GM12878 (cell line): ENCODE results near the gene AFG1L. TPM values are rescaled to one million over a fixed set of nuclear protein-coding genes. Genes with fewer than 3 reads are reported as not detected.

Experiments used
- ATAC-seq: fragments of 200-7000 bp; cut with Tn5 transposase; 3 replicates; pipeline ENCODE4 v1.9.1; 2020; ENCODE audit warnings: mild to moderate bottlenecking, moderate library complexity
- BruUV-seq: library from RNA; stranded (reverse); fragments of 400-500 nt; replicated peaks from 2 replicates; lab custom pipeline; 2021; lab: Mats Ljungman, UMichigan
- CTCF ChIA-PET: fragments of 300-600 bp; sonication (Branson Sonifier 250); formaldehyde crosslinking; extraction: SDS; loops from one replicate; lab custom pipeline; 2021; ENCODE audit warnings: inconsistent platforms; lab: Yijun Ruan, JAX
- POLR2A ChIA-PET: fragments of 350-600 bp; formaldehyde crosslinking; extraction: SDS; loops from one replicate; lab custom pipeline; 2021; ENCODE audit warnings: inconsistent platforms; lab: Charles Lee
- RAD21 ChIA-PET: fragments of 300-600 bp; sonication (Branson Sonifier 250); formaldehyde crosslinking; loops from one replicate; lab custom pipeline; 2023; ENCODE audit warnings: antibody characterized with exemption; ENCODE audit not compliant: unreplicated experiment; lab: Charles Lee
- SMC1A ChIA-PET: fragments of 300-600 bp; sonication (Branson Sonifier 250); formaldehyde crosslinking; loops from one replicate; lab custom pipeline; 2023; ENCODE audit not compliant: unreplicated experiment, uncharacterized antibody; lab: Charles Lee
- DNase-seq: peaks from one replicate; pipeline ENCODE4 v3.0.0-alpha.2; 2011; ENCODE audit warnings: low read depth, low spot score
- FAIRE-seq: peaks from 3 replicates; lab custom pipeline; 2011; peaks lifted over from hg19 to GRCh38; lab: Jason Lieb, UNC
- H2AFZ ChIP-seq: 2 replicates; pipeline ENCODE4 v1.6.0; 2011; ENCODE audit warnings: low read depth, low read length, control low read depth; ENCODE audit not compliant: control insufficient read depth
- H3K27ac ChIP-seq: 2 replicates; pipeline ENCODE4 v1.5.1; 2011; ENCODE audit warnings: control low read depth; ENCODE audit not compliant: control insufficient read depth, insufficient read depth
- H3K27me3 ChIP-seq, 2 experiments: replicated peaks in 1 of 2; 2 replicates each; pipeline versions ENCODE4 v1.6.0 to v1.6.1; 2011; ENCODE audit warnings: low read length in 1 of 2; ENCODE audit not compliant: control insufficient read depth in 2 of 2, insufficient read depth in 2 of 2
- H3K36me3 ChIP-seq, 2 experiments: 2 replicates each; pipeline ENCODE4 v1.5.1; 2011; ENCODE audit warnings: low read length in 1 of 2; ENCODE audit not compliant: control insufficient read depth in 2 of 2, insufficient read depth in 2 of 2
- H3K4me1 ChIP-seq: 2 replicates; pipeline ENCODE4 v1.6.1; 2011; ENCODE audit warnings: mild to moderate bottlenecking, low read length, moderate library complexity, mixed read lengths; ENCODE audit not compliant: control insufficient read depth, insufficient read depth
- H3K4me2 ChIP-seq: 2 replicates; pipeline ENCODE4 v1.6.0; 2011; ENCODE audit warnings: control low read depth; ENCODE audit not compliant: control insufficient read depth, insufficient read depth
- H3K4me3 ChIP-seq: fragments of 200-600 bp; sonication (generic); 2 replicates; pipeline ENCODE4 v1.5.1; 2016
- H3K79me2 ChIP-seq: 2 replicates; pipeline ENCODE4 v1.6.0; 2011; ENCODE audit warnings: low read length; ENCODE audit not compliant: control insufficient read depth, insufficient read depth
- H3K9ac ChIP-seq: 2 replicates; pipeline ENCODE4 v1.8.0; 2011; ENCODE audit warnings: low read length, control low read depth, mixed read lengths; ENCODE audit not compliant: control insufficient read depth, insufficient read depth
- H3K9me3 ChIP-seq: replicated peaks from 3 replicates; pipeline ENCODE4 v1.5.1; 2011; ENCODE audit warnings: mild to moderate bottlenecking, low read length; ENCODE audit not compliant: control insufficient read depth, insufficient read depth
- H4K20me1 ChIP-seq: 2 replicates; pipeline ENCODE4 v1.6.0; 2011; ENCODE audit not compliant: control insufficient read depth, insufficient read depth
- BMI1 ChIP-seq: fragments of 450-650 bp; IDR thresholded peaks from 2 replicates; pipeline ENCODE4 v1.6.1; 2016; ENCODE audit warnings: mild to moderate bottlenecking, moderate library complexity, borderline replicate concordance
- CHD4 ChIP-seq: fragments of 200-600 bp; sonication (generic); IDR thresholded peaks from 2 replicates; pipeline ENCODE4 v1.6.1; 2016; ENCODE audit warnings: mild to moderate bottlenecking
- MYB ChIP-seq: fragments of 150-350 bp; IDR thresholded peaks from 2 replicates; pipeline ENCODE4 v1.6.1; 2014; ENCODE audit warnings: mild to moderate bottlenecking, low read depth, low read length, borderline replicate concordance
- RBBP5 ChIP-seq: fragments of 200-600 bp; sonication (generic); conservative IDR thresholded peaks from 2 replicates; pipeline ENCODE4 v1.6.1; 2016
- RELA ChIP-seq: fragments of 450-650 bp; IDR thresholded peaks from 2 replicates; pipeline ENCODE4 v1.8.0; 2014; ENCODE audit warnings: borderline replicate concordance; ENCODE audit not compliant: partially characterized antibody
- SUPT20H ChIP-seq: IDR thresholded peaks from 2 replicates; pipeline ENCODE4 v1.6.1; 2011; ENCODE audit warnings: low read depth, mild to moderate bottlenecking, low read length, moderate library complexity, borderline replicate concordance; ENCODE audit not compliant: control insufficient read depth
- ZBTB4 ChIP-seq: fragments of 450-650 bp; formaldehyde crosslinking; IDR thresholded peaks from 2 replicates; pipeline ENCODE4 v1.4.0; 2022; ENCODE audit warnings: mild to moderate bottlenecking, moderate library complexity
- ZNF207 ChIP-seq: fragments of 450-650 bp; IDR thresholded peaks from 2 replicates; pipeline ENCODE4 v1.6.1; 2014; ENCODE audit warnings: antibody characterized with exemption, mild to moderate bottlenecking, borderline replicate concordance
- ZNF24 ChIP-seq: fragments of 450-650 bp; IDR thresholded peaks from 2 replicates; pipeline ENCODE4 v1.6.1; 2017; ENCODE audit warnings: antibody characterized with exemption, mild to moderate bottlenecking
- ZNF274 ChIP-seq: IDR thresholded peaks from one replicate; pipeline ENCODE4 v1.8.0; 2011; ENCODE audit not compliant: insufficient read length, insufficient read depth
- in situ Hi-C: fragments of 300-500 bp; cut with MboI; formaldehyde crosslinking; loops from 9 replicates; pipeline ENCODE4 v1.14.3; 2018; ENCODE audit warnings: mixed read lengths
- intact Hi-C: fragments of 100-400 bp; cut with micrococcal nuclease; formaldehyde crosslinking; loops from one replicate; pipeline ENCODE4 v1.14.2; 2022; ENCODE audit not compliant: unreplicated experiment
- polyA plus RNA-seq, 11 experiments: library from polyadenylated mRNA; depleted of rRNA in 4 of 11; unstranded in 6 of 11; stranded (reverse) in 5 of 11; fragments of >200 nt; fragmentation: Nextera tagmentation in 4 of 11; fragmentation: Illumina TruSeq in 1 of 11; extraction: Ambion mirVana in 4 of 11; extraction: Trizol in 1 of 11; gene quantifications; 1 replicate in 1 of 11; 2 replicates in 10 of 11; pipeline versions ENCODE4 v1.2.1 to v1.2.3, GENCODE V29; 2011 to 2016; ENCODE audit warnings: inconsistent platforms in 2 of 11, missing spikeins in 2 of 11, low read depth in 1 of 11
- total RNA-seq, 4 experiments: library from RNA; depleted of rRNA in 3 of 4; stranded (reverse); fragments of >200 nt in 3 of 4; fragmentation: Illumina TruSeq in 1 of 4; extraction: Trizol in 1 of 4; gene quantifications; 2 replicates each; pipeline versions ENCODE4 v1.2.1 to v1.2.3, GENCODE V29; 2013 to 2021
- TF ChIP-seq, protein P1 (sequence below): IDR thresholded peaks from 2 replicates; pipeline ENCODE4 v1.6.1; 2011; ENCODE audit warnings: low read depth, mild to moderate bottlenecking, low read length, moderate library complexity, borderline replicate concordance; ENCODE audit errors: extremely low read depth
- TF ChIP-seq, protein P2 (sequence below): fragments of 450-650 bp; IDR thresholded peaks from 2 replicates; pipeline ENCODE4 v1.6.1; 2017; ENCODE audit warnings: mild to moderate bottlenecking

The AFG1L gene
- total and polyA plus RNA-seq, 10 of the 15 experiments (the other 5 are each of a cell fraction or from before 2014, with no cell fraction given), result 2.3 to 9.0 (median 4.3) TPM

DNA sequence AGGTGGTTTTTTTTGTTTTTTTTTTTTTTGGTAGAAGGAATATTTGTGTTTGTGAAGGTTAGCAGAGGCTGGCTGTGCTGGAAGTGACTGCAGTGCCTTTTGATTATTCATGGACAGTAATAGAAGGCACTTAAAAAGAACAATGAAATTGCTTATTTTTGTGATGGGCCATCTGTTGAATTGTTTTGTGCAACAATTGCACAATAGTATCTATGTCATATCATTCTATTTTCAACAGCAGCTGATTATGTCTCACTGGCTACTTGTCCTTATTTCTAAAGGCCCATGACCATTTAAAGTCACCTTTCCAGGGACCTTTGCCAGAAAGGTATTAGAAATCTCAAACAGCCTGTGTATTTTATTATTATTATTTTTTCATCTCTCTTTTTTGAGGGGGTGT is 70.6 kb downstream of the AFG1L start:
- no peak overlapping the region for H3K27ac ChIP-seq
- no peak for FAIRE-seq
- H3K27me3 ChIP-seq, result no peaks in the 10 kb centered on the region
- no peaks in the 10 kb centered on the region for H3K9me3 ChIP-seq
- BruUV-seq, result no TSS peak
- no peak overlapping the region for H3K4me2 ChIP-seq
- in situ Hi-C loops (no loop called here), intact Hi-C loops (no loop called here)
- no peaks in the 10 kb centered on the region for H3K79me2 ChIP-seq
- ChIA-PET SMC1A (no interaction called here), RAD21 (no interaction called here), POLR2A (interaction anchor here (0.6 to 0.7 kb wide), 2 partner anchors 74 to 906 kb away, joined by 4 to 7 read pairs; partner anchors contain the start of gene PDSS2), CTCF (interaction anchor here (1.0 kb wide), 1 partner anchor 518 kb away, joined by 3 read pairs; no protein-coding TSS in a partner anchor)
- no peak for TF ChIP-seq ZNF274
- TF ChIP-seq MYB, result no peak
- no peak for TF ChIP-seq ZNF24
- no peak for TF ChIP-seq ZNF207
- TF ChIP-seq, protein P1, sequence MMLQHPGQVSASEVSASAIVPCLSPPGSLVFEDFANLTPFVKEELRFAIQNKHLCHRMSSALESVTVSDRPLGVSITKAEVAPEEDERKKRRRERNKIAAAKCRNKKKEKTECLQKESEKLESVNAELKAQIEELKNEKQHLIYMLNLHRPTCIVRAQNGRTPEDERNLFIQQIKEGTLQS, result no peak
- no peak for TF ChIP-seq CHD4
- no peak for TF ChIP-seq RELA
- no peak for TF ChIP-seq RBBP5
- no peak for TF ChIP-seq ZBTB4 (CRISPR knock-in tag)
- TF ChIP-seq, protein P2, sequence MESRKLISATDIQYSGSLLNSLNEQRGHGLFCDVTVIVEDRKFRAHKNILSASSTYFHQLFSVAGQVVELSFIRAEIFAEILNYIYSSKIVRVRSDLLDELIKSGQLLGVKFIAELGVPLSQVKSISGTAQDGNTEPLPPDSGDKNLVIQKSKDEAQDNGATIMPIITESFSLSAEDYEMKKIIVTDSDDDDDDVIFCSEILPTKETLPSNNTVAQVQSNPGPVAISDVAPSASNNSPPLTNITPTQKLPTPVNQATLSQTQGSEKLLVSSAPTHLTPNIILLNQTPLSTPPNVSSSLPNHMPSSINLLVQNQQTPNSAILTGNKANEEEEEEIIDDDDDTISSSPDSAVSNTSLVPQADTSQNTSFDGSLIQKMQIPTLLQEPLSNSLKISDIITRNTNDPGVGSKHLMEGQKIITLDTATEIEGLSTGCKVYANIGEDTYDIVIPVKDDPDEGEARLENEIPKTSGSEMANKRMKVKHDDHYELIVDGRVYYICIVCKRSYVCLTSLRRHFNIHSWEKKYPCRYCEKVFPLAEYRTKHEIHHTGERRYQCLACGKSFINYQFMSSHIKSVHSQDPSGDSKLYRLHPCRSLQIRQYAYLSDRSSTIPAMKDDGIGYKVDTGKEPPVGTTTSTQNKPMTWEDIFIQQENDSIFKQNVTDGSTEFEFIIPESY, result no peak
- no peak for TF ChIP-seq SUPT20H
- TF ChIP-seq BMI1, result no peak
- no peaks in the 10 kb centered on the region for H3K36me3 ChIP-seq
- no peaks in the 10 kb centered on the region for H3K4me1 ChIP-seq
- H3K4me3 ChIP-seq, result no peak overlapping the region
- no peaks in the 10 kb centered on the region for H4K20me1 ChIP-seq
- no peak for ATAC-seq
- no peak for DNase-seq
- H3K9ac ChIP-seq, result no peak overlapping the region
- H2AFZ ChIP-seq, result no peak overlapping the region
